T-helper 22 cell (primary cell): ENCODE measurements around the gene RBPJL.
A peak's percentile ranks its signal among the peaks of the same experiment; 100 is the strongest.

ENCODE experiments used
- DNase-seq: peaks from one replicate; pipeline ENCODE4 v3.0.0-alpha.2; 2020; ENCODE audit warnings: low read depth

Gene RBPJL

GRCh38 chr20:45293041-45294002 lies 13.3 kb upstream of the RBPJL start:
- DNase-seq, result peak; percentile 50

DNA sequence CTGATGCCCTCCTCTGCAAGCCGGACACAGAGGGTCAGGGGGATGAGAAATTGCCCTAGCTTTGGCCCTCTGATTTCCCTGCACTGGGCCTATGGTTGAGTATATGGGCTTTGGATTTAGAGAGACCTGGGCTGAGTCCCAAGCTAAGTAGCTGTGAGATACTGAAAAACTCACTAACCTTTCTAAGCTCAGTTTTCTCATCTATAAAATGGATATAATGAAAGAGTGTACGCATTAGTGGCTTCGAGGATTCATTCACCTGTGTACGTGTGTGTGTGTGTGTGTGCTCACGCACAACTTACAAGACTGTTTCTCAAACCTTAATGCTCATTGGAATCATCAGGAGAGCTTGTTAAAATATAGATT lies 12.7 kb upstream of the RBPJL start:
- no peak for DNase-seq

DNA sequence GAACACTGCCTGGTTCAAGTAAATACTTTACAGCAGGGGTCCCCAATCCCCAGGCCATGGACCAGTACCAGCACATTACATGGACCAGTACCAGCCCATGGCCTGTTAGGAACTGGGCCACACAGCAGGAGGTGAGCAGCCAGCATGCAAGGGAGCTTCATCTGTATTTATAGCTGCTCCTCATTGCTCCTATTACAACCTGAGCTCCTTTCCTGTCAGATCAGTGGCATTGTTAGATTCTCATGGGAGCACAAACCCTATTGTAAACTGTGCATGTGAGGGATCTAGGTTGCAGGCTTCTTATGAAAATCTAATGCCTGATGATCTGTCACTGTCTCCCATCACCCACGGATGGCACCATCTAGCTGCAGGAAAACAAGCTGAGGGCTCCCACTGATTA lies 12.0 kb upstream of the RBPJL start:
- DNase-seq, result no peak

GRCh38 chr20:45297786-45298497 lies 8.7 kb upstream of the RBPJL start:
- DNase-seq, result no peak

- DNase-seq, result no peak
Measured at GRCh38 chr20:45299786-45300185, 6.9 kb upstream of the RBPJL start.

- no peak for DNase-seq
Measured at GRCh38 chr20:45300961-45301360, 5.7 kb upstream of the RBPJL start.

- DNase-seq, result no peak
Measured at GRCh38 chr20:45301824-45302271, 4.8 kb upstream of the RBPJL start.

DNA sequence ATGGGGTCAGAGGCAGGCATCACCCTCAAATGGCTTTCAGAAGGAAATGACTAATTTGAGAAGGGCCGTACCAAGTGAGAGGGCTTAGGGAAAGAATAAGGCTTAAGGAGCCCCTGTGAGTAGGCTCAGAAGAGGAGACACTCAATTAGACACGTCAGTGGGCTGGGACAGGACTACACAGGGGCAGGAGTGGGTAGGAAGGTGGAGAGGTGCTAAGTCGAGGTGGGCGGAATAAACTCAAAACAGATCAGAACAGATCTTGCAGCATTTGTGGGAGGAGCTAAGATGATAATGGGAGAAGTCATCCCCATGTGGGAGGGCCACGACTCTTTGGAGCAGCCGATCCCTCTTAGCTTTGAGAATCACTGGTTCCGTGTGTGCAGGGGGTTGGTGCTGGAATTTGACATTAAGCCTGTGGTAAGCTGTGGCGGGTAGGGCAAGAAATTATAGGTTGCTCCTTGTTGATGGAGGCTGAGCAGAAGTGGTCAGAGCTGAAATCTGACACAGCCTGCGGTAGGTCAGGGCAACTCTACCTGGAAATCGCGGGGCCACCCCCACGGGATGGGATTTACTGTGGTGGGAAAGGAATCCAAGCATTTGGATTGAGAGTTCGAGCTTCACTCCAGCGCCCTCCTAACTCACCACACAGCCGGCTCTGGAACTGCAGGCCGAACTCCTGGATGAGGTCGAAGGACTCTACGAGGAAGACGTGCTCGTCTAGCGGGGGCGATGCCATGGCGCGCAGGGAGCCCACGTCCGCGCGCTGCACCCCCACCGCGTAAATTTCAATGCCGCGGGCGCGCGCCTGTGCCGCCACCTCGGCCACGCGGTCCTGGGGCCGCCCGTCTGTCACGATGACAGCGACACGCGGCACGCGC lies 2.8 kb upstream of the RBPJL start:
- DNase-seq, result no peak

- no peak for DNase-seq
Measured at GRCh38 chr20:45304464-45304999, 2.1 kb upstream of the RBPJL start.

DNA sequence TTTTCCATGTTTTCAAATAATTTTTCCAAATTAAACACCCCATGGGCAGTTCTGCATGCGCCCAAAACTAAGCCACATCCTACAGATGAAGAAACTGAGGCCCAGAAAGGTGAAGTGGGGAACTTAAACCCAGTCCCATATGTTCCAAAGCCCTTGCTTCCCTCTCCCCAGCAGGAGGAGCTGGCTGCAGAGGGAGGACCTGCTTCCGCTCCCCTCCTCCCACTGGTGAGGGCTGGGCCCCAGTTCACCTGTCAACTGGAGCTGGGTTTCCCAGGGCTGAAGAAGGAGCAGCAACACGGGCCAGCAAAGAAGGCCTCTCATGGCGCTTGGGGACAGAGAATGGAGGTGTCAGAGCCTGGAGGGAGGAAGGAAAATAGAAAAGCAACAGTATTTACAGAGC lies 1.4 kb upstream of the RBPJL start:
- no peak for DNase-seq

- DNase-seq, result no peak
Measured at GRCh38 chr20:45307076-45307640, 518 bp downstream of the RBPJL start.

DNA sequence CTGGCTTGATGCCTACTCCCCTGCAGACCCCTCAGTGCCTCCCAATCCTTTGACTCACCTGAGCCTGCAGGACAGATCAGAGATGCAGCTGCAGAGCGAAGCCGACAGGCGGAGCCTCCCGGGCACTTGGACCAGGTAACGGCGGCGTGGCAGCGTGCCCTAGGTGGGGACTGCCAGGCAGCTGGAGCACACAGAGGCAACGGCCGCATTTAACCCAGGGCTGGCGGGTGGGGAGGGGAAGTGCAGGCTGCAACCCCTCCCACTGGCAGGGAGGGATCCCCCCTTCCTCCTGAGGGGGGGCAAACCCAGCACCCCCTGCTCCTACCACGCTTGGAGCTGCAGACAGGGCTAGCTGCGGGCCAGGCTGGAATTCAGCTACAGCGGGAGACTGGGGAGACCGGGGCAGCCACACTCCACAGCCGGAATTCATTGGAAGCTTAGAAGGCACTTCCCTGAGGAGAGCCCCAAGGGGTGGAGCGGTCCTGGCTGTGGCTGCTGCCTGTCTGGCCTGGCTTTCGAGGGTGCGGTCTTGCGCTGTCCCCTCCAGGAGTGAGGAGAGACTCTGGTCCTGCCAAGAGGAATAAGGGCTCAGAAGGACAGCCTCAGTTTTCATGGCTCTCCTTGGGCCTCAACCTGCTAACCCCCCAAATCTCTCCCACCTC lies 1.6 kb downstream of the RBPJL start, which contains the start of gene MATN4:
Gene MATN4, minus strand, starts transcription at position 183 of the 662 bp plus-strand sequence. CDS start 2,717 bp downstream, outside the sequence.
- no peak for DNase-seq

GRCh38 chr20:45309075-45309474 lies 2.4 kb downstream of the RBPJL start:
- DNase-seq, result no peak

GRCh38 chr20:45311589-45312211 lies 5.1 kb downstream of the RBPJL start:
- DNase-seq, result no peak

- DNase-seq, result no peak
Measured at GRCh38 chr20:45312241-45312640, 5.6 kb downstream of the RBPJL start.

GRCh38 chr20:45313065-45313695 lies 6.5 kb downstream of the RBPJL start:
- no peak for DNase-seq

DNA sequence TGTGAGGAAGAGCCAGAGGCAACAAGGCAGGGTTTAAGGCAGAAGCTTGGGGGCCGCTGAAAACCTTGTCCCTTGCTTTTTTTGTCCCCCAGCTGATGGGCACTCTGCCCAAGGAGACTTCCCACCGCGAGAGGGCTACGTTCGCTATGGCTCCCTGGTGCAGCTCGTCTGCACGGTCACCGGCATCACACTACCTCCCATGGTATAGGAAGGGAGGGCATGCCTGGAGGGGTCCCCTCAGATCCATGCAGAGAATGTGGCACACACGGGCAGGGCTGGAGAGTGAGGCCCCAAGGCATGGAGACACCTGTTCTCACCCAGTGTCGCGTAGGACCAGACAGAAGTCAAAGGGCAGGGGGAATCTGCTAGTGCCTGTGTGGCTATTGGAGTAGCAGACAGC lies 7.3 kb downstream of the RBPJL start:
- DNase-seq, result no peak

DNA sequence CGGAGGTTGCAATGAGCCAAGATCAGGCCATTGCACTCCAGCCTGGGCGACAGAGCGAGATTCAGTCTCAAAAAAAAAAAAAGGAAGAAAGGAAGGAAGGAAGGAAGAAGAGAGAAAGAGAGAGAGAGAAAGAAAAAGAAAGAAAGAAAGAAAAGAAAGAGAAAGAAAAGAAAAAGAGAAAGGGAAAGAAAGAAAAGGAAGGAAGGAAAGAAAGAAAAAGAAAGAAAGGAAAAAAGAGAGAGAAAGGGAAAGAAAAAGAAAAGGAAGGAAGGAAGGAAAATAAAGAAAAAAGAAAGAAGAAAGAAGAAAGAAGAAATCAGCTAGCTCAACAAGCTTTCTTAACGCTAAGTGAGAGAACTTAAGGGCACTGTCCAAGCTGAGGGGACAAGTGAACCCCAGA lies 9.0 kb downstream of the RBPJL start:
- no peak for DNase-seq

DNA sequence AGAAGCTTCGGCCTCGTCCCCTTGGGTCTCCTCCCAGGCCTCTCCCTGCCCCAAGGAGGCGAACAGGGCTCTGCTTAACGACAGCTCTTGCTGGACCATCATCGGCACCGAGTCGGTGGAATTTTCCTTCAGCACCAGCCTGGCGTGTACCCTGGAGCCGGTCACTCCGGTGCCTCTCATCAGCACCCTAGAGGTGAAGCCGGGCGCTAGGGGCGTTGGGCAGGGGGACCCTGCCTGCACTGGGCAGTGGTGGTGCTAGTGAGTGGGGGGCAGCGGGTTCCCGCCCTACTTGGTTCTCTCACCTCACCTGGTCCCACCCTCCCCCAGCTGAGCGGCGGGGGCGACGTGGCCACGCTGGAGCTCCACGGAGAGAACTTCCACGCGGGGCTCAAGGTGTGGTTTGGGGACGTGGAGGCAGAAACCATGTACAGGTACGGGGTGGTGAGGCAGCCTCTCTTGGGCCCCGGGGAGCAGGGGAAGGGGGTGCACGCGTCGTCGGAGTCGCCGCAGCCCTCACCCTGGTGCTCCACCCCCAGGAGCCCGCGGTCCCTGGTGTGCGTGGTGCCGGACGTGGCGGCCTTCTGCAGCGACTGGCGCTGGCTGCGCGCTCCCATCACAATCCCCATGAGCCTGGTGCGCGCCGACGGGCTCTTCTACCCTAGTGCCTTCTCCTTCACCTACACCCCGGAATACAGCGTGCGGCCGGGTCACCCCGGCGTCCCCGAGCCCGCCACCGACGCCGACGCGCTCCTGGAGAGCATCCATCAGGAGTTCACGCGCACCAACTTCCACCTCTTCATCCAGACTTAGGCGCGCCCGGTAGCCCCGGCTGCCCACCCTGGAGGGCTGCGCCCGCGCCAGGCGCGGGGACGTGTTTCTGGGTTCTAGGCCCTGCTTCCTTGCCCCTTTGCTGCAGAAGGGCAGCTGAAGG lies 9.8 kb downstream of the RBPJL start:
- no peak for DNase-seq
